COR-L47 (cell line): ENCODE data around the gene SERTAD3.
"Not testable (repeated sequence)": the region's sequence is repeated elsewhere in the genome, so short reads cannot be mapped to it uniquely, and the experiment has no call there.

Source experiments
- DNase-seq: peaks from one replicate; lab custom pipeline; 2025; lab: John Stamatoyannopoulos, UW

Gene SERTAD3, protein sequence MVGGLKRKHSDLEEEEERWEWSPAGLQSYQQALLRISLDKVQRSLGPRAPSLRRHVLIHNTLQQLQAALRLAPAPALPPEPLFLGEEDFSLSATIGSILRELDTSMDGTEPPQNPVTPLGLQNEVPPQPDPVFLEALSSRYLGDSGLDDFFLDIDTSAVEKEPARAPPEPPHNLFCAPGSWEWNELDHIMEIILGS

DNA sequence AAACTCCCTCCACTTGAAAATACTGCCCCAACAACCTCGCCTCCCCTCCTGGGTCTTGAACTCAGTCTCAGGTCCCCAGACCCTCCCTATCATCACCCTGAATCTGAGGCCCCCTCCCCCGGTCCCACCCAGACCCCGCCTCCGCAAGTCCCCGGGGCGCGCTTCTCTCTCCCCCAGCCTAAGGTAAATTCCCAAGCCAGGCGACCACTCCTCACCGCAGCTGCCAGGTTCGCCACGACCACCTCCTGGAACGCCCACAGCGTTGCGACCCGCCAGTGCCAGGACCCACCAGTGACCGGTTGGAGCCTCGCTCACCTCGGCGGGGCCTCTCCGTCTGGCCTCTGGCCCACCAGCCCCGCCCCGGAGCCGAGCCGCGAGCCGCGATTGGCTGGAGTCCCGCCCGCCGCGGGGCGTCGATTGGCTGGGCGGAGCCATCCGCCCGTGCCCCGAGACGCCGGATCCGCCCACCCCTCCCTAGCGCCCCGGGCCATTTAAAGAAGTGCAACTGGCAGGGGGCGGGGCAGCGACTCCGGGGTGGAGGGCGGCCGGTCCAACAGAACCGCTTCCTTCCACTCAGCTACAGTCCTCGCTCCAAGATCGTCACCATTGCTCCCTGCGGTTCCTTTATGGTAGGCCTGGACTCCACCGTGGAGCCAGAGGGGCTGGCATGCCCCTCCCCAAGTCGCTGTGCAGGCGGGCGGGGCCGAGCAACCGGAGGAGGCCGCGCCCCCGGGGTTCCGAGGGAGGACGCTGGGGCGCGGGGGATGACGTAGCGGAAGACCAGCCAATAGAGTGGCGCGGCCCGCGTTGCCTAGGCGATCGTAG is at the start of gene SERTAD3:
Gene SERTAD3, minus strand, starts transcription at position 336 of the 825 bp plus-strand sequence. CDS start 2,255 bp downstream, outside the sequence.
- peak; percentile 97 for DNase-seq

DNA sequence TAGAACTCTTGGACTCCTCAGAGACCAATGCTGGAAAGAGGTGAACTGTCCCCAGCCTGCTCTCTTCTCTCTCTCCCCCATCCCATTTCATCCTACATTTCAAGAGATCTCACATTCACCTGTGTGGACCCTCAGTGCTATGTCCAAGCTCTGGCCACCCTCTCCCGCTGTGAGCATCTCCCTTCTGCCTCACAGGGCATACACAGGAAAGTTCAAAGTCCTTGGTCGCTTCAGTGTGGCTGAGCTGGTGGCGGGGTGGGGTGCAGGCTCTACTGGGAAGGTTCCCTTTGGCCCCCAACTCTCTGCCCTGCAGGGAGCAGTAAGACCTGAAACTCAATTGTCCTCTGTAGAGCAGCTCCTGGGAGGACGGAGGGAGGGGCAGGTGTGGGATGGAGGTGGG is 49.6 kb upstream of the SERTAD3 start:
- DNase-seq, result no peak

DNA sequence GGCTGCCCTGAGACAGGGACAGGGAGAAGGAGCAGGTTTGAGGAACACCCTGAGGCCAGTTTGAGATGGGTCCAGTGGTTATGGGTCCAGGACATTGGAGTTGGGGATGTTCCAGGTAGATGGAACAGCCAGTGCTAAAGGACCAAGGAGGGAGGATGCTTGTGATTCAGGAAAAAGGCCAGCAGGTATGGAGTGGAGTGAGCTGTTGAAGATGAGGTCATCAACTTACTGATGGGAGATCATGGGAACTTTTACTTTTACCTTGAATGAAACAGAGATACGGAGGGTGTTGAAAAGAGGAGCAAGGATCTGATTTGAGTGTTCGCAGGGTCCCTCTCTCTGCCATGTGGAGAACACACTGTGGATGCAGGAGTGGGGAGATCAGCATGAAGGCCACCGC is 48.1 kb upstream of the SERTAD3 start:
- no peak for DNase-seq

DNA sequence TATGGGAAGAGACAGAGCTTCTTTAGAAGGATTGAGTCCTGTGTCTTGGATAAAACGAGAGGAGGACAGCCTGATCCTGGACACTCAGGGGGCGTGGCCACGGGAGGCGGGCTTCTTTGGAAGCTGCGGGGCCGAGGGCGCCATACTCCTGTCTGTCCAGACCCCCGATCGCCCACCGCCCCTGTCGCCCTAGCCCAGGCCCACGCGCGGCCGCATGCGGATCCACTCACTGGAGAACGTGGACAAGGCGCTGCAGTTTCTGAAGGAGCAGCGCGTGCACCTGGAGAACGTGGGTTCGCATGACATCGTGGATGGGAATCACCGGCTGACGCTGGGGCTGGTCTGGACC is 45.7 kb upstream of the SERTAD3 start:
- DNase-seq, result no peak

DNA sequence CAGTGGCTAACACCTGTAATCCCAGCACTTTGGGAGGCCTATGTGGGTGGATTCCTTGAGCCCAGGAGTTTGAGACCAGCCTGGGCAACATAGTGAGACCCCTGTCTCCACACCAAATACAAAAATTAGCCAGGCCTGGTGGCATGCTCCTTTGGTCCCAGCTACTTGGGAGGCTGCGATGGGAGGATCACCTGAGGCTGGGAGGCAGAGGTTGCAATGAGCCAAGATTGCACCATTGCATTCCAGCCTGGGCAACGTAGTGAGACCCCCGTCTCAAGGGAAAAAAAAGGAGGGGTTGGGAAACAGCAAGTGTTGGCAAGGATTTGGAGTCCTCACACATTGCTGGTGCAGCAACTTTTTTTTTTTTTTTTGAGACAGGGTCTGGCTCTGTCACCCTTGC is 41.9 kb upstream of the SERTAD3 start:
- no peak for DNase-seq

DNA sequence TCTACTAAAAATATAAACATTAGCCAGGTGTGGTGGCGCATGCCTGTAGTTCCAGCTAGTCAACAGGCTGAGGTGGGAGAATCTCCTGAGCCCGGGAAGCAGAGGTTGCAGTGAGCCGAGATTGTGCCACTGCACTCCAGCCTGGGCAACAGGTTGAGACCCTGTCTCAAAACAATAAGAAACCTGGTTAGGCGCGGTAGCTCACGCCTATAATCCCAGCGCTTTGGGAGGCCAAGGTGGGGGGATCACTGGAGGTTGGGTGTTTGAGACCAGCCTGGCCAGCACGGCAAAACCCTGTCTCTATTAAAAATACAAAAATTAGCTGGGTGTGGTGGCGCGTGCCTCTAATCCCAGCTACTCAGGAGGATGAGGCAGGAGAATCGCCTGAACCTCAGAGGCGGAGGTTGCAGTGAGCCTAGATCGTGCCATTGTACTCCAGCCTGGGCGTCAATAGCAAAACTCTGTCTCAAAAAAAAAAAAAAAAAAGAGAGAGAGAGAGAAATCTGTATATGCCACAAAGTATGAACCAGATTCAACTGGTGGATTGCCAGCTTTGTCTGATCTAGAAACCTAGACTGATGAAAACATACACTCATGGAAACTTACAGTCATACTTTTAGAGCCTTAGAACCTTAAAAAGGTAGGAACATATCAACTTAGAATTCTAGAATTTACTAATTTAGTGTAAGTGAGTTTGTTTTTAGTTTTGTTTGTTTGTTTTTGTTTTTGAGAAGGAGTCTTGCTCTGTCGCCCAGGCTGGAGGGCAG is 31.9 kb upstream of the SERTAD3 start:
- not testable (repeated sequence) for DNase-seq

DNA sequence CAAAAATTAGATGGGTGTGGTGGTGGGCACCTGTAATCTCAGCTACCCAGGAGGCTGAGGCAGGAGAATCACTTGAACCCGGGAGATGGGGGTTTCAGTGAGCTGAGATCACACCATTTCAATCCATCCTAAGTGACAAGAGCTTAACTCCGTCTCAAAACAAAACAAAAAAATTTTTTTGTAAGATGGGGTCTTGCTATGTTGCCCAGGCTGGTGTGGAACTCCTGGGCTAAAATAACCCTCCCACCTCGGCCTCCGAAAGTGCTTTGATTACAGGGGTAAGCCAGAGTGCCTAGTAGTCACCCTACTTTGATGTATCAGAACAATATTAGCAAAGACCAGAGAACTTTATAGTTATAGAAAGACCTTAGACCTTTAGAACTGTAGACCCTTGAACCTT is 30.6 kb upstream of the SERTAD3 start:
- no peak for DNase-seq

DNA sequence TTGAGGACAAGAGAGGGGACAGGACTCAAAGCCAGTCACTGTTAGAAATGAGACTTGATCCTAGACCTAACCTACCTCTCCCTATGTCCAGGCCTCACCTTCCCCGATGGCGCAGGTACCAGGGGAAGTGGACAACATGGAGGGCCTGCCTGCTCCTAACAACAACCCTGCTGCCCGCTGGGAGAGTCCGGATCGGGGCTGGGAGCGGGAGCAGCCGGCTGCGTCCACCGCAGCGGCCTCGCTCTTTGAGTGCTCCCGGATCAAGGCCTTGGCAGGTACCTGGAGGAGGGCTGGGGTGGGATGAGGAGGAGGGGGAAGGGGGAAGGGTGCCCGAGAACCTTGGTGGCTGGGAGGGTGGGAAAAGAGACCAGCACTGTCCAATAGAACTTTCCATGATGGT is 28.4 kb upstream of the SERTAD3 start:
- no peak for DNase-seq

DNA sequence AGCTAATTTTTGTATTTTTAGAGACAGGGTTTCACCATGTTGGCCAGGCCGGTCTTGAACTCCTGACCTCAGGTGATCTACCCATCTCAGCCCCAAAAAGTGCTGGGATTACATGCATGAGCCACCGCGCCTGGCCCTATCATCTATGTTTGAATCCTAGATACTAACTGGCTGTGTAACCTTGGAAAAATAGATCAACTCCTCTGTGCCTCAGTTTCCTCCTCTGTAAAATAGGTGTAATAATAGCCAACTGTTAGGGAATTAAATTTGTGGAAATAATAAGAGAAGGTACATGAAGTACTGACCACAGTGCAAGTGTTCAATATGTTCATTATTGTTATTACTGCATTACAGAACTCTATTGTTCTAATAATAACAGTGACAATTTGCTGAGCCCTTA is 27.0 kb upstream of the SERTAD3 start:
- no peak for DNase-seq

DNA sequence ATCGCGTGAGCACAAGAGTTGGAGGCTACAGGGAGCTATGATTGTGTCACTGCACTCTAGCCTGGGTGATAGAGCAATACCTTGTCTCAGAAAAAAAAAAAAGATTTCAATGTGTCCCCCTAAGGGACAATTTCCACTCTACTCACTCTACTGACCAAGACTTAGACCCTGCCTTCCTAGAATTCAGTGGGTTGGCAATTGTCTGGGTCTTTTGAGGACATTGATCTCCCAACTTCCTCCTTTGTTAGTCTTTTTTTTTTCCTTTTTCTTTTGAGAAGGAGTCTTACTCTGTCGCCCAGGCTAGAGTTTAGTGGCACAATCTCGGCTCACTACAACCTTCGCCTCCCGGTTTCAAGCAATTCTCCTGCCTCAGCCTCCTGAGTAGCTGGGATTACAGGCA is 24.9 kb upstream of the SERTAD3 start:
- DNase-seq, result no peak

DNA sequence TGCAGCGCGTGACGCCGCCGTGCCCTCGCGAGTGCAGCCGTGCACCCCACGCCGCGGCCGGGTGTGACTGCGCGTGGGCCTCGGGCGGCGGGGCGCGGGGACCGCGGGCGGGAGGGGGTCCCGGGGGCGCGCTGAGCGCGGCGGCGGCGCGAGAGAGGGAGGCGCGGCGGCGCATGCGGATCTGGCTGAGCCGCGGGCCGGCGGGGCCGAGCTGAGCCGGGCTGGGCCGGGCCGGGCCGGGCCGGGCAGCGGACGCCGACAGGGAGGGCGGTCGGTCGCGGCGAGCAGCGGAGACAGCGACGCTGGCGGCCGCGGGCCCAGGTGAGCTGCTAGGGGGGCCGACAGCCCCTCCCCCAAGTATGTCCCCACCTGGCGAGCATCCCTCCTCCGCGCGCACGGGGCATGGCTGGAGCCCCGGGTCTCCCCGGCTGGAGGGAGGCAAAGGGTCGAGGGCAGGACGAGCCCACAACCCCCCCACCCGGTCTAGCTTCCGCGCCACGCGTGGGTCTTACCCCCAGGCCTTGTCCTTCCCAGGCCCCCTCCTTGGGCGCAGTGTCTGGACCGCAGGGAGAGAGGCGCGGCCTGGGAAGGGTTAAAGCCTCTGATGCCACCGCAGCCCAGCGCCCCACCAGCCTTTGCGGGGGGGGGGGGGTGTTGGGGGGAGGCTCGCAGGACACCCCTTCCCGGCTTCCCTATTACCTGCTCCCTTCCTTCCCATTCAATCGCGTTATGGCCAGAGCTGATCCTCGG is 23.0 kb upstream of the SERTAD3 start, which contains the start of gene SPTBN4:
Gene SPTBN4, plus strand, starts transcription at position 17 of the 750 bp plus-strand sequence. CDS start 5,621 bp downstream, outside the sequence.
- no peak for DNase-seq

DNA sequence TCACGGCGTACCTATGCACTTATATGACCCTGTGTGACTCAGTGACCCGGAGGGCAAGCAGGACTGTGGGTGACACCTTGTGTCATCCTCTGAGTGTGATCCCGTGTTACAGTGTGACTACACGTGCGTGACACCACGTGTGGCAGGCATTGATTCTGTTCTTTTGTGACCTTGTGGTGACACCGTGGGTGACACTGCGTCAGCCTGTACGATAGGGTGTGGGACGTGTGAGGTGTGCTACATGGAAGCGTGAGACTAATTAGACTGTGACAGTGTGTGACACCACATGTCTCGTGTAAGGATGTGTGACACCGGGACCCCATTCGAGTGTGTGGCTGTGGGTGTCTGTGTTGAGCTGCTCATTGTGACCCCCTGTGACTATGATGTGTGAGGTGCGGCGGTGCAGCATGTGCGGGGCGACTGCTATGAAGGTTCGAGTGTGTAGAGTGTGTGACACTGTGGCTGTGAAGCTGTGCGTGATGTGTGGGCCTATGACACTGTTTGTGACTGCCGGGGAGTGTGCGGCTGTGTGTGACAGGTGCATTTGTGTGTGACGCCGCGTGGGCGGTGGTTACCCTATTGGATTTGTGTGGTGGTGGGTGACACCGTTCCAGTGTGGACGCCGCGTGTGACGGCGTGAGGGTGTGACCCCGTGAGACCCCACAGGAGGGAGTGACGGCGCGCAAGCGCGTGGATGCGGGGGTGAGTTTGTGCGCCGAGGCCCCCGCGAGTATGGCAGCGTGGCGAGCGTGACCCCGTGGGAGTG is 22.3 kb upstream of the SERTAD3 start:
- no peak for DNase-seq

DNA sequence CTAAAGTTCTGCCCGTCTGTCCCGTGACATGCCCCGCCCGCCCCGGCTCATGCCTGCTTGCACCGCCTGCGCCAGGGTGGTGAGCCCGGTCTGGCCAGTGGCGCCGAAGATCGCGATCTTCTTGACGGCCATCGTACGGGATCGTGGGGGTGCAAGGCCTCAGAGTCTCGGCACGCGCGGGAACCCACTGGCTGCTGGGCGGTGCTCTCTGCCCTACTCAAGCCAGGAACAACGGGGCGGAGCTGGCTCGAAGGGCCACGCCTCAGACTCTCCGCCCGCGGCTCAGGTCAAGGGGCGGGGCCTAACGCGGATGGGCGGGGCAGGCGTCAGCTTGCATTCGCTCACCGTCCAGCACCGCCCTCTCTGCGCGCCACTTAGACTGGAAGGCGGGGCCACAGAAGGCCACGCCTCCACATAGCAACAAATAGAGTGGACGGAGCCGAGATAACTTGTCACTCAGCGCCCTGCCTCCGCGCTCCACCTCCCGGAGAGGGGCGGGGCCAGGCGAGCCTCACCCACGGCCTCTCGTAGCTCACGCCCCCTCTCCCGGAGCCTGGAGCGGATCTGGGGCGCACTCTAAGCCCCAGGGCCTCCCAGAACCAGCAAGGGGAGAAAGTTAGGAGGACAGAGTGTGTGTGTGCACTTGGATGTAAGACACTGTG is 21.6 kb upstream of the SERTAD3 start, which contains the start of gene BLVRB:
Gene BLVRB, minus strand, starts transcription at position 189 of the 662 bp plus-strand sequence. Its CDS starts 57 bp downstream, at position 132.
- DNase-seq, result peak; percentile 80

DNA sequence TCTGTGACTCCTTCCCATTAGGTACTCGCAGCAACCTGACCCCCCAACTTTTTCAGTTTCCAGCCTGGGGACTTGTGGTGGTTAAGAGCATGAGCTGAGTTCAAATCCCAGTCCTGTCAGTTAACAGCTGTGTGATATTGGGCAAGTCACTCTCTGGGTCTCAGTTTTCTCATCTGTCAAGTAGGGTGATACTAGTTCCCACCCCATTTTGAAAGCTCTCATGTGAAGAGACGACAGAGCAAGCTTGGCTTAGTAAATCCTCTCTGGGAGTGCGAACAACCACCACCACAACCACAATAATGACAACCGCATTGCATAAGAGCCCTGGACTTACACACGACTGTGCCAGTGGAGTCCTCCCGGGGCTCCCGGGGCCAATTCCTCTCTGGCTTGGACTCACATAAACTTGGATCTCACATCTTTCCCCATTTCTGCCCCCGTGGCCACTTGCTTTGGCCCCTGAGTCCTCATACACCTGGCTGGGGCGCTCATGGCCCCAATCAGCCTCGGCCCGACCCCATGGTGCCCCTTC is 21.0 kb upstream of the SERTAD3 start:
- DNase-seq, result no peak

DNA sequence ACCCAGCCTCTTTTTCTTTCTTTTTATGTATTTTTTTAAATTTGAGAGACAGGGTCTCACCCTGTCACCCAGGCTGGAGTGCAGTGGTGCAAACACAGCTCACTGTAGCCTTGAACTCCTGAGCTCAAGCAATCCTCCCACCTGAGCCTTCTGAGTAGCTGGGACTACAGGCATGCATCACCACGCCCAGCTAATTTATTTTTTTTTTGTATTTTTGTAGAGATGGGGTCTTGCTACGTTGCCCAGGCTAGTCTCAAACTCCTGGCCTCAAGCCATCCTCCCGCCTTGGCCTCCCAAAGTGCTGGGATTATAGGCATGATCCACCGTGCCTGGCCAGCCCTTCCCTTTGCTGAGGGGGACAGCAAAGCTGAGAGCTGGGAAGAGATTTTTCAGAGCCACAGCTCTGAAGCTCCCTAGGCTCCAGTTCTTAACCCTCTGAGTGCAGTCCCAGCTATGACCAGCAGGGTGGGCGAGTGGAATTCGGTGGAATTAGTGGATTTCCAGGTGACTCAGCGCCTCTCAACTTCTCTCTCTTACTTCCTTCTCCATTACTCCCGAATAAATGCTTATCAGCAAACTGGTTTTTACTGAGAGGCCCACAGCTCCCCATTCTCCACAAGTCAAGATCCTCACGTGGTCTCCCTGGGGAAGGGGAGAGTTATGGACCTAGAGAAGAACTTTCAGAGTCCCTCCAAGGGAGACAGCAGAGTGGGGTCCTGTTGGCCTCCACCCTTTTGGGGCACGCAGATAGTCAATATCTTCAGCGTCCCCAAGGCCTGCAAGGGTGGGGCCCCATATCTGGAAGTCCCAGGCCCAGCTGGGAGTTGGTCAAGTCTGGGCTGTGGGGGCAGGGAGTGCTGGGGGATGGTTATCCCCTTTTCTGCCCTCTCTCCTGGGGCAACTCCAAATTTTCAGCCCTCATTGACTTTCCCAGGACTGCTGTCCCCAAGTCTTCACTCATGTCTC is 20.2 kb upstream of the SERTAD3 start:
- DNase-seq, result peak; percentile 54

DNA sequence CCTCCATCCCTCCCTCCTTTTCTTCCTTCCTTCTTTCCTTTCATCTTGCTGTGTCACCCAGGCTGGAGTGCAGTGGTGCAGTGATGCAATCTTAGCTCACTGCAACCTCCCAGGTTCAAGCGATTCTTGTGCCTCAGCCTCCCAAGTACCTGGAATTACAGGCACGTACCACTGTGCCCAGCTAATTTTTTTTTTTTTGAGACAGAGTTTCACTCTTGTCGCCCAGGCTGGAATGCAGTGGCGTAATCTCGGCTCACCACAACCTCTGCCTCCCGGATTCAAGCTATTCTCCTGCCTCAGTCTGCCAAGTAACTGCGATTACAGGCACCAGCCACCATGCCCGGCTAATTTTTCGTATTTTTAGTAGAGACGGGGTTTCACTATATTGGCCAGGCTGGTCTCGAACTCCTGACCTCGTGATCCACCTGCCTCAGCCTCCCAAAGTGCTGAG is 19.5 kb upstream of the SERTAD3 start:
- not testable (repeated sequence) for DNase-seq

DNA sequence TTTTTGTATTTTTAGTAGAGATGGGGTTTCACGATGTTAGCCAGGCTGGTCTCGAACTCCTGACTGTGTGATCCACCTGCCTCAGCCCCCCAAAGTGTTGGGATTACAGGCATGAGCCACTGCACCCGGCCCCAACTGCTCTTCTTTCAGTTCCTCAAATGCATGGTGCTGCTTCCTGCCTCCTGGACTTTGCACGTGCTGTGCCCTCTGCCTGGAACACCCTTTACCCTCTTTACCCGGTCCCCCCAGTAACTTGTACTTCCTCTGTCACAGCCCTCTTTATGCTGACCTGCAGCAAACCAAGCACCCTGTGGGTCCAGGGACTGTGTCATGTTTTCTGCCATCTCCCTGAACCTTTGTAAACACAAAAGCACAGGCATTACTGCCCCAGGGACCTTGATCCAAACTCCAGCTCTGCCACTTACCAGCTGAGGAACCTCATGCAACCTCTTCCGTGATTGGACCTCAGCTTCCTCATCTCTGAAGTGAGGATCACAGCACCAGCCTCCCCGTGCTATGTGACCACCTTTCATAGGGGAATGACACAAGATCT is 17.6 kb upstream of the SERTAD3 start:
- DNase-seq, result no peak

DNA sequence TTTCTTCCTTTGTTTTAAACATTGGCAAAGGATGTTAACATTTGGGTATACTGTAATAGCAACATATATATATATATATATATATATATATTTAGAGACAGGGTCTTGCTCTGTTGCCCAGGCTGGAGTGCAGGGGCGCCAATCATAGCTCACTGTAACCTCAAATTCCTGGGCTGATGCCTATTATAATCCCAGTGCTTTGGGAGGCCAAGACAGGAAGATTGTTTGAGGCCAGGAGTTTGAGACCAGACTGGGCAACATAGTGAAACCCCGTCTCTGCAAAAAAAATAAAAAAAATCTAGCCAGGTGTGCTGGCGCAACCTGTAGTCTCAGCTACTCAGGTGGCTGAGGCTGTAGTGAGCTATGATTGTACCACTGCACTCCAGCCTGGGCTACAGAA is 16.1 kb upstream of the SERTAD3 start:
- DNase-seq, result no peak

DNA sequence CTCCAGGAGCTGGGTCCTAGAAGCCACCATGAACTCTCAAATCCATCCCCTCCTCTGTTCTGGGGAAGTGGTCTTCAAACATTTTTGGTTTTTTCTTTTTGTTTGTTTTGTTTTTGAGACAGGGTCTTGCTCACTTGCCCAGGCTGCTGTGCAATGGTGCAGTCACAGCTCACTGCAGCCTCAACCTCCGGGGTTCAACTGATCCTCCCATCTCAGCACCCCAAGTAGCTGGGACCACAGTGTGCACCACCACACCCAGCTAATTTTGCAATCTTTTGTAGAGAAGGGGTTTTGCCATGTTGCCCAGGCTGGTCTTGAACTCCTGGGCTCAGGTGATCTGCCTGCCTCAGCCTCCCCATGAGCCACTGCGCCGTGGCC is 14.5 kb upstream of the SERTAD3 start:
- no peak for DNase-seq
